Activated CD4-positive, alpha-beta T cell treated with anti-CD3 and anti-CD28 coated beads, Interleukin-2, Interleukin-6, amounts not matched to agents 100 ng/mL and 50 ng/mL, durations not matched to agents 16 hours and 8 hours (primary cell): ENCODE results near the gene GBA2.

ENCODE experiments used
- DNase-seq: peaks from one replicate; pipeline ENCODE4 v3.0.0-alpha.2; 2020

GBA2 gene

DNA sequence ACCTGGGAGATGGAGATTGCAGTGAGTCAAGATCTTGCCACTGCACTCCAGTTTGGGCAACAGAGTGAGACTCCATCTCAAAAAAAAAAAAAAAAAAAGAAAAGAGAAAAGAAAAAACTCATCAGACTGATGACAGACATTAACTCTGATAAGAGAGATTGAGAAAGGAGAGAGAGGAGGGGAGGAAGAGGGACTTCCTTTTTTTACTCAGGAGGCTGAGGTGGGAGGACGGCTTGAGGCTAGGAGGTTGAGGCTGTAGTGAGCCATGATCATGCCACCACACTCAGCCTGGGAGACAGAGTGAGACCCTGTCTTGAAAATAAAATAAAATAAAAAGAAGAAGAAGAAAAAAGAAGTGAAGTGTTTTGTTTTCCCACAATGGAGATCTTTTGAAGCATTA, 14.8 kb upstream of the GBA2 start:
- DNase-seq = no peak

DNA sequence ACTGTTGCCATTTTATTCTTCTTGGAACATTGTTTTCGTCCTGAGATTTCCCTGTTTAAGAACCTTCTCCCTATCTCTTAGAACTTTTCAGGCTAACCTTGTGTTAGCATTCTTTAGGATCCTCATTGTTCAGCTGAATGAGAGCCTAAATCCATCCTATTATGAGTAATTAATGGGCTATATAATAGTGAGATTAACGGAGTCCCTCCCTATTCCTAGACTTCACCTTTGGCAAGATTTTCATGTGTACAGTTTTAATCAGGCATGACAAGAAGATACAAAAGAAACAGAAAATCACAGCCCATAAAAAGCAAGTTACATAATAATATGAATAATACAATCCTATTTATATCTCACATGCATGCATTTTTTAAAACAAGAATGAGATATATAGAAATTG, 14.2 kb upstream of the GBA2 start:
- no peak for DNase-seq

DNA sequence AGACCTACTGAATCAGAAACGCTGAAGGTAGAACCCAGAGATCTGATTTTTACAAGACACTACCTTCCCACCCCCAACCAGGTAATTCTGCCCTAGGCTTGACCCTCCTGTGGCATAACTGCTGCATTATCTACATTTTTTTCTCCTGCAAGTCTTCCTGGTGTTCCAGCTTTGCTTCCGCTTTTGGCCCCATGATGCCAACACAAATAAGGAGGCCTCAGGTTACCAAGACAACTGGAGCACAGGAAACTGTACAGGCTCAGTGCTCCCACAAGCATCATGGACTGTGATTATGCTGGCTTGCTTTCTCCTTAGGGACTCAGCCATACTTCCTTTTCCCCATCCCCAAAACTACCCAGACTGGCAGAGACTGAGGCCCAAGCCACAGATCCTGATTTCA, 11.6 kb upstream of the GBA2 start:
- DNase-seq = no peak

DNA sequence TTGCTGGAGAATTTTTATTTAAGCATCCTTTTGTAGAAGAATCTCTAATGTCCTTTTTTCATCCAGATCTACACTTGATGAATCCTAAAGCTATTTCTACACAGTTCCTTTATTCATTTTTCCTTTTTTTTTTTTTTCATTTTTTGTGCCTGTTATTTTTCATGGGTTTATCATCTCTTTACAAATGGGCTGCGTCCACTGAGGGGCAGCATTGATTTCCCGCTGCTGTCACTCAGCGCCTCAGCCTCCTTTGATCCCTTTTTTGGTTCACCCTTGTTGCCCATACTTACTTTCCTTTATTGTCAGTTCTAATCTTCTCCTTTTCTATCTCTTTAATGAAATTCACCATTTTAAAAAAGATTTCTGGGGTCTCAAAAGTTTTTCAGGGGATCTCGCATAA, 10.8 kb upstream of the GBA2 start:
- DNase-seq = no peak

DNA sequence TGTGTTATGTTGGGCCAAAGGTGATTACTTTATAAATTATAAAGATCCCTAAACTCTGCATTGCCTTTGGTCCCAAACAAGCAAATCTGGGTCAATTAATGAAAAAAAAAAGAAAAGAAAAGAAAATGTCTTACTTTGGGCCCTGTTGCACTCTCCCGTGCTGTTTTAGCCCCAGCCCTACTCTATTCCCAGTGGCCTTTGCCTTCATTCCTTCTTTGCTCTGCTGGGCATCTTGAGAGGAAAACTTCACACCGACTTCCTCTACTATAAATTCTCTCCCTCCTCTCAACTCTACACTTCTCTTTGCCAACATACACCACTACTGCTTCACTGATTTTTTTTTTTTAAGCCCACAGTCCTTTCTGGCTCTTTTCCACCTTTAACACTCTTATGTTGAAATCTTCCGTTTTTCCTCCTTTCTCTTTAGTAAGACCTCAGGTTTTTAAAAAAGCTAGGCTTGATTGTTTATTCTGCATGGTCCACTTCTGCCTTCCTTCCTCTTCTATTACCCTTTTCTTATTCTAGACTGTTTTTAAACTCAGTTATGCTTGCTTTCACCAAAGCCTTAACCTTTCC, 9.5 kb upstream of the GBA2 start:
- DNase-seq = no peak

DNA sequence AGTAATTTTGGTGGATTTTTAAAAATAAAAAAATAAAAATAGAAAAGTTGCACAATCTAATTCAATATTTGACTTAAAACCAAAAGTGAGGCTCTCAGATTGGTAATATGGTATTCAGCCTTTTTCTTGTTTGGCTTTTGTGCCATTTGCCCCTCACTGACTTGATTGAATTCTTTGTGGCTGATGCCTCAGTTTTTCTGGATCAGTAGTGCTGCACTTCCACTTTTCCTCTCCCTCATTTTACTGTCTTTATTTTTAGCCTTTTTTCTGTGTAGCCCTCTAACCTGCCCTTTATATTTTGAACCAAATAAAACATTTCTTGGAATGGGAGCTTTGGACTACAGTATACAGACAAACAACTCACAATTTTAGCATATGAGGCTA, 8.9 kb upstream of the GBA2 start:
- no peak for DNase-seq

DNA sequence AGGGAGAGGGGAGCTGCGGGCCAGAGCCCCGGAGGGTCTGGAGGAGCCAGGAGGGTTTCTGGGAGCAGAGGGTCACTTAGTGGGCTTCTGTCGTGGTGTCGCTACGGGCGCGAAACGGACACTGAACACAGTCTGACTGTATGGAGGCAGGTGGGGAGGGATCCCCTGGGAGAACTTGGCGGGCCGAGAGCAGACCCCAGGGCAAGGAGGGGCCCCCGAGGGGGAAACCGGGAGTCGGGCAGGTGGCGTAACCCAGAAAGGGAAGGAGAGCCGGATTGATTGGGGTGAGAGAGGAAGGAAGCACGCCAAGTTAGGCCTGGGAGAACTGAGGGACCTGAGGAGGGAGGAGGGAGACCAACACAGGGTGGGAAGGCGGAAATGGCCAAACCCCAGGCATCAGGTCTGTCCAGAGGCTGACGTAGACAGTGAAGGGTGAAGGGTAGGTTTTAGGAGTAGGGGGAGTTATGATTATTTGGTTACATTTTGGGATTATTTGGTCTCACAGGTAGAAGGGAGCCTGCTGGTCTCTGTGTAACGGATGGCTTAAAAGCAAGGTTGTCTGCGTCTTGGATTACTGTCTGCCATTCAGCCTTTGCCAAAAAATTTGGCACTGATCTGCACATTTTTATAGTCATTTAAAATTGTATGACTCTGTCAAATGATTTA, 8.3 kb upstream of the GBA2 start:
- peak; percentile 50 for DNase-seq

DNA sequence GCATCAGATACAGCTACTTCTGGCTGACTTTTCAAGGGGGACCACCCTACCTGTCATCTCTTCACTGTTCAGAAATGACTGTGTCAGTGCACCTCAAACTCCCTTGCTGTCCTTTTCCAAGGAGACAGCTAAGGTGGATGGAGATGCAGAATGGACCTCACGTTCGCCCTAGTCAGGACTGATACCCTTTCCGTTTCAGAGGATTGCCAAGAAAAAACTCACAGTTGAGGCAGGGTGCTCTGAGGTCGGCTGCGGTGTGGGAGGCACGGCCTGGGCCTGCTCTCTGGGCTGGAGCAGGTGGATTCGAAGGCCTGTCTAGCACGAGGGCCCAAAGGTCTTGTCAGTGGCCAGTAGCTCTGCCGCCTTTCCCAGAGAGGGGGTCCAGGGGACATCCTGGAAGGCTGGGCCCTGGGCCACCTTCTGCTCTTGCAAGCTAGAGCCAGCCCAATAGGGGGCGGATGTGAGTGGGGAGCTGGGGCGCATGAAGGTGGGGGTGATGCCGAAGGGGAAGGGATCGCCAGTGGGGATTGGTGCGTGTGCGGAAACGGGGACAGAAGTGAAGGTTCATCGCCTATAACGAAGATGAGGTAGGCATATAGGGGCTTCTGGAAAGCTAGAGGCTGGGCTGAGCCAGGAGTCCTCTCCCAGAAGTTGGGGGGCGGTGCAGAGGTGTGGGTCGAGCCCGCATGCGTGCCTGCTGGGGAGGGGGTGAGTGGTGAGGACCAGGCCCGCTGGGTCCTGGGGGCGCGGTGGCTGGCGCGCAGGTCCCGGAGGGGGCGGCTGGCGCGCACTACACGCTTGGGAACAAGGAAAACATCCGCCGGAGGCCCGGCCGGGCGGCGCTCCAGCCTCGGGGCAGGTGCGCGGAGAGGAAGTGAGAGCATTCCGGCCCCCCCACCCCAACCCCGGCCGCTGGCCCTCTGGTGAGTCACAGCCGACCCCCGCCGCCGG, 7.5 kb upstream of the GBA2 start:
- DNase-seq = peak; percentile 90

DNA sequence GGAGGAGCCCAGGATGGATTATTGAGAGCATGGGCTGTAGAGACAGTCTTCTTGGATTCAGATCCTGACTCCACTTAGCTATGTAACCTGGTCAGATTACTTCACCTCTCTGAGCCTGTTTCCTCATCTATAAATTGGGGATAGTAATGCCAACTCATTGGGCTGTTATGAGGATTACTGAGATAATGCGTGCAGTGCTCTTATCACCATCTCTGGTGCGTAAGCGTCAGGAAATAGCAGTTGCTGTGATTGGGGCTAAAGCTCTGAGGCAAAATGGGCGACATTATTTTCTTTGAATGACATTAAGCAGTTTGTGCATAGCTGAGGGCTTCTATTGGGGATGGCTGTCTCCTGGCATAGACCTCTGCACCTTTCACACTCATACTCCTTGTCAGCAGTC, 6.0 kb upstream of the GBA2 start:
- no peak for DNase-seq

DNA sequence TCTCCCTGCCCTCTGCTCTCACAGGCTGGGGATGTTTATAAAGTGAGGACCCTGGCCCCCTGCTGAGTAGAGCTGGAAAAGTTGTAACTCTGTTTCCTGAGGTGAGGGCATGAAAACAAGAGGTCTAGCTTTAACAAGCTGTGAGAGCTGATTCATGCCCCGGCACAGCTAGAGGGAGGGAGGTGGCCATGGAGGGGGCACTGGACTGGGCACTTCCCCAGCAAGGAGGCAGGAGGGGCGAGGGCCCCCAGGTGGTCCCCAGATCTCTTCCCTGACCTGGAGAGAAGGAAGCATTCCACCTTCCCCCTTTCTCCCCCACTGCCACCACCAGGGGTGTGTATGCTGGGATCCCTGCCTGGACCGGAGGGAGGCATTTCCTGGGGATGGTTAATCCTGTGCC, 5.2 kb upstream of the GBA2 start, which contains the start of gene MSMP:
MSMP (minus strand) TSS at position 13 of the 400 bp plus-strand sequence. CDS start 147 bp downstream, outside the sequence.
- no peak for DNase-seq

DNA sequence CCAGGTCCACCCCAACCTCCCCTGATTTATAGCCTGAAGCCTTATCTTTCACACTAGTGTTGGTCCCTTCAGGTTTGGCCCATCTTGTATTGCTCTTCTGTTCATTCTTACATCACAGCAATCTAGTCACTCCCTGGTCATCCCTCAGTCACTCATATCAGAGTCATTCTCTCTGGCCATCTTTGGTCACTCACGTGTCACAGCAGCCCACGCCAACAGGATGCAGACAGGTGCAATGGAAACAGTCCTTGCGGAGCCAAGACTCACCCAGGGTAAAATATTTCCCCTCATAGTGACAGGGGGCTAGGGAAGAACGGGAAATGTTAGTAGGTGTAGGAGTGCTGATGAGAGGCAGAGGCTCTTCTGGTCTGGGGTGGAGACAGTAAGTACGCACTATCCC, 4.4 kb upstream of the GBA2 start:
- no peak for DNase-seq

DNA sequence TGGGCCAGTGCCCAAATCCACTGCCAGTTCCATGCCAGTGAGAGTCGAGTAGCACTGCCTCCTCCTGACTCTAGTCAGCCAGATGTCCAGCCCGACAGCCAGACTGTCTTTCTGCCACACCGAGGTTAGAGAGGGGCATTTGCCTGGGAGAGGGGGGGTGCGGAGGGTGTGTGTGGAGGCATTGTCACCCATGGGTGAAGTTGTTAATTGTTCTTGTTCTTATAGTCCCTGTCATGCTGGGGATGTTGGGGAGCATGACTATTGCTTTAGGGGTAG, 1.2 kb upstream of the GBA2 start:
- DNase-seq = no peak

DNA sequence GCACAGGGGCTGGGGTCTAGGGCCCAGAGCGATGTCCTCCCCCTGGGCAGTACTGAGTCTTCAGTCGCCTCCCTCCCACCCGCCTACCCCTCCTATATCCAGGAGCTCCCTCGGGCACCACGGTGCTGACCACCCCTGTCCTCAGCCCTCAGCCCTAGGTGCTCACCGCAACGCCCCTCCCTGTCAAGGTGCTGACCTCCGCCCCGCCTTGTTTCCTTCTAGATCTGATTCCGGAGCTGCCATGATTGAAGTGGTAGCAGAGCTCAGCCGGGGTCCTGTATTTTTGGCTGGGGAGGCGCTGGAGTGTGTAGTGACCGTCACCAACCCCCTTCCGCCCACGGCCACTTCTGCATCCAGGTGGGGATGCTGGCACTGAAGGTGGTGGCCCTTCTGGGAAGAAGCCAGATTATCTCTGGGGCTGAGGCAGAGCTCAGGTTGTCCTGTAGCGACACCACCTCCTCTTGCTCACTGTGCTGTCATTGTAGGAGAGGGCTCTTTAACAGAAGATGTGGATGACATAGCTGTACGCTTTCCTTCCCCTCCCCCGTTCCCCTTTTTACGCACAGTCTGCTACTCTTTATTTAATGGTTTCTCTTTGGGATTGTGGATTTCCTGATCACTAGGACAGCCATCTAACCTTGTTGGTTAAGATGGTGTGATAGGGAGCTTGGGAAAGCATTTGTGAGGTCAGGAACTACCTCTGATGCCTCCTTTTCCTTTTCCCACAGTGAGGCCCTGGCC, 657 bp upstream of the GBA2 start:
- peak; percentile 50 for DNase-seq

DNA sequence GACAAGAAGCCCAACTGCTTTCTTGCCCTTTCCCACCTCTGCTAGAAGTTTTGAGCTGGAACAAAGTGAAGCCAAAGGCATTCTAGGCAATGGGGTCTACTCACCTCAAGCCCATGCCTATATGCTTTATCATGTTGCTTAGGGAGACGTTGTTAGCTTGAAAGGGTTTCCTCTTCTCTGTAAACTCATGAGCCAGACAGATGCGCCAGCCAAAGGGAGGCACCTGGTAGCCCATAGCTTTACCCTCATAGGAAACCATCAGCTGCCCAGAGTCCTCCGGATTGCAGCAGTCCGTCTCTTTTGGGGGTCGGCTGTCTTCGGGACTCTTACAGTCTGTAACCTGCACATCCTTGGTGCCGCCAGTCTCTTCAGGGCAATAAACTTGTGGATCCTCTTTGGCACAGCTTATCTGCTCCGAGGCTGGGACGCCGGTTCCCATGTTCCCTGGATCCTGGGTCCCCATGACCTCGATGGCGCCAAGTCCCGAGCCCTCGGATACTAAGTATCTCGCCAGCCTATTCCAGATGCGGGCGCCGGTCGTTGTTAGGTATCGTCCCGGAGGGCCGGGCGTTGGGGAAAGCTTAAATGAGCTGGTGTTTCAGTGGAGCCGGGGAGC, 678 bp downstream of the GBA2 start:
- no peak for DNase-seq

DNA sequence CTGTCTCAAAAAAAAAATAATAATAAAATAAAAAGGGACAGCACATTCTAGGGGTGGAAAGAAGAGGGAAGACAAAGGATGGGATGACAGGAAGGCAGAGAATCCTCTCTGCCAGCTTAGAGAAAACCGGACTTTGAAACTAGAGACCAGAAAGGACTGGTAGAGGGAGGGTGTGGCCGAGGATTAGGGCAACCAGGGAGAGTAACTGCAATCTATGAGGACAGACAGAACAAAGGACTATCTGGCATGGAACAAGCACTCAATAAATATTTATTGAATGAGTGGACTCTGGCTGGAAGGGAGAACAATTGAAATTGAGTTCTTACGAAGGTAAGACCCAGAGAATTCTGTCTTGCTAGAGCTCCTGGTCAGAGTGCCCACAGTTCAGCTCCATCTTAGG, 2.4 kb downstream of the GBA2 start:
- no peak for DNase-seq

DNA sequence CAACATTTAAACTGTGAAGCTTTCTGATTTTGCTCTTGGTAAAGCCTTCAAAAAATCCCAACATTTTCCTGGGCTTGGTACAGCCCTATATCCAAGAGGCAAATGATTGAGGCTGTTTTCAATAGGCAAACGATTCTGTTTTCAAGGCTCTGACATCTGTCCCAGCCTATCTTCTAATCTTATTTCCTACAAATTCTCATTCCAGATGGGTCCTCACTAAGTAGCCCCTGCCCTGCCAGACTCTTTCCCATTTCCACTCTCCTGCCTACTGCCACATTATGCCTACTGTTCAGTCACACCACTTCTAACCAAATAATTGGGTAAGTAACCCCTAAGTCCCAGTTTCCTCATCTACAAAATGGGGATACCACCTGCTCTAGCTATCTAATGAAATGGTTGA, 3.5 kb downstream of the GBA2 start:
- no peak for DNase-seq

DNA sequence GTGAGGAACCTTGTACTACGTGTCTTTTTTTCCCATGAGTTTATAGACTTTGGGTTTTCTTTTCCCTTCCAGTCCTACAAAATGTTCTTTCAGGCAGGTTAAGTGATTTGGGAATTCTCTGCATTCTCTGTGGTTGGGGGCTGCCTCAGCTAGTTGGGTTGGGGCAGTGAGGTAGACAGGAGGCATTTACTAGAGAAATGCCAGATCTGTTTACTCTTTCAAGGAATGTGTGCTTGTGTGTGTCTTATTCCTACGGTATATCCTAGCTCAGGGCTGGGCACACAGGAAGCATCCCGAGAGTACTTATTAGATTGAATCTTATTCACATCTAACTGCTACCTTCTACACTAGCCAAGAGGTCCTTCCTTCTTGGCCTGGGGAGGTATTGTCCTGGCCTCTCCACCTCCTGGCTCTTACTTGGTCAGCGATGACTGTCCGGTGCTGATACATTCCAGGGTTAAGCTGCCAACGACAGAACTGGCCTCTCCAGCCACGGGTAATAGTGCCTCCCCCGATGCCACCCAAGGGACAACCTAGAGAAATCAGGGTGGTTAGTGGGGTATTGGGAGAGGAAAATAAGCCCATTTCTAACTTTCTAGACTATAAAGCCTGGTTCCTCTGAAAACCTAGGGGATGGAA, 5.0 kb downstream of the GBA2 start:
- DNase-seq = no peak

DNA sequence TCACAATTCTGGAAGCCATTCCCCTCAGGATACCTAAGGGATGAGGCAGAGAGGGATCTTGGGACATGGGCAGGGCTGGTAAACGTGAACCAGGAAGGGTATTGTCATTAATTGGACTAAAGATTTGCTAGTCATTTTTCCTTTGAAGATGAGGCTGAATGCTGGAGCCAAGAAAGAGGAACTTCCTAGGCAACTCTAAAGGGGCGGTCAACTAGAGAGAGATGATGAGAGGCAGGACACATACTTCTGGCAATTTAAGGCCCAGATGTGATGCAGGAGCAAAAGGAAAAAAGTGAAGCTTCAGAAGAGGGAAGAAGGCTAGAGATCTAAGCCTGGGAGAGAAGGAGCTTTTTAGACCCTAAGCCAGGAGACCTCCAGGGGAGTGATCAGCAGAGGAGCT, 5.6 kb downstream of the GBA2 start:
- no peak for DNase-seq

DNA sequence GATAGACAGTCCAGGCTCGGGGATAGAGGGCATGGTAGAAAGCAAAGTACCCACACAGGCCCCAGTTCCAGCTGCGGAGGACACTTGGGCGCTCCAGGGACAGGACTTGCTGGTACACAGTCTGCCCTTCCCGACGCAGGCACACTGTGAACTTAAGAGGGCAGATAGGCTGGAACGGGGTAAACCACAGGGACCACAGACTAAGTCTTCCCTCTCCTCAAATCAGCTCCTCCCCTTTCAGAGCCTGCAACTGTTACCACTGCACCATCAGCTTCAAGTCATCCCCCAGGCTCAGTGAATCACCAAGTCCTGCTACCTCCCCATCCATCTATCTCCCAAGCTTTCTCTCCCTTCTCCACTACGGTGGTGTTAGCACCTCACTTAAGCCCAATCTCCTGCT, 7.3 kb downstream of the GBA2 start:
- DNase-seq = no peak

DNA sequence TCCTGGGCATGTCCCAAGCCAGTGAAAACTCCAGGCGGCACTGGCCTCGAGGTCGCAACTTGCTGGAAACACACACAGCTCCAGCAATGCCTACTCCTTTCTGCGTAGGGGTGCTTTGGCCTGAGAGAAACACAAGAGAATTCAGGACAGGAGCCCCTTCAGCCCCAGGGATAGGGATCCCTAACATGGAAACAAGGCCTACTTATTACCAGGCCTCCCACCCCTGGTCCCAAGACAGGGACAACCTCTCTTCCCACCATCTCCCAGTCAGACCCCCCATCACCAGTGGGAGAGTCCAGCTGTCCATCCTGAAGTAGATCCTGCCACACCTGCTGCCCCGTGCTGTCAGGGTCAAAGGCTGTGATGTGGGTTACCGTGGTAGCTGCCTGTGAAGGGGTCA, 8.8 kb downstream of the GBA2 start:
- no peak for DNase-seq

DNA sequence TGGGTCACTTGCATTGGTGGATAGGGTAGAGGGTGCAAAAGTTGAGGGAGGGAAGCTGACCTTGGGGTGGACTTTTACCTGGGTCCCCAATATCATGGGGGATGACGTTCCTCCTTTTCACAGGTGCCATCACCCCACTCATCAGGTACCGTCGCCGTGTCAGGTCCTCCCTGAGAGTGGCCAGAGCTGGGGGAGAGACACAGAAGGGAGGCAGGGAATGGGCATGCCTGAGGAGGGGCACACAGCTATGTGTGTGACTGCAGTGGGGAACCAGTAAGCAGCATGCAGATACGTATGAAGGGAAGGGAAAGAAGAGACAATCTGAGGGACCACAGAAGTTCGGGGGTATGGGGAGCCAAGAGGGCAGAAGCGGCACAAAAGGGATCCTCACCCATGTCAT, 10.1 kb downstream of the GBA2 start:
- DNase-seq = no peak

DNA sequence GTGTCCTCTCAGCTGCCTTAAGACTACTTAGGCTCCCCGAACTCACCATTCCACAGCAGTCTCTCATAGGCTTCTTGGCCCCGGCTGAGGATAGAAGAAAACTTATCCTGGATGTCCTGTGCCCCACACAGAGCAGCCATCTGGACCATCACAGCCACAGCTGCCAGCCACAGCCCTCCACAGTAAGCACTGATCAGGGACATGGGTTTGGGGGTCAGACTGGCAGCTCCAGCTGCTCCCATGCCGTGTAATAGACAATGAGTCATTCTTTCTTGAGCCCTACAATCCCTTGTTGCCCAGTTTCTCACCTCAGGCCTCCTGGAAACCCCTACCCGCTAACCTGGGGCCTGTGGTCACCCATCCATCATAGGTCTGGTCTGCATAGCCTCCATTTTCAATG, 10.8 kb downstream of the GBA2 start:
- no peak for DNase-seq

DNA sequence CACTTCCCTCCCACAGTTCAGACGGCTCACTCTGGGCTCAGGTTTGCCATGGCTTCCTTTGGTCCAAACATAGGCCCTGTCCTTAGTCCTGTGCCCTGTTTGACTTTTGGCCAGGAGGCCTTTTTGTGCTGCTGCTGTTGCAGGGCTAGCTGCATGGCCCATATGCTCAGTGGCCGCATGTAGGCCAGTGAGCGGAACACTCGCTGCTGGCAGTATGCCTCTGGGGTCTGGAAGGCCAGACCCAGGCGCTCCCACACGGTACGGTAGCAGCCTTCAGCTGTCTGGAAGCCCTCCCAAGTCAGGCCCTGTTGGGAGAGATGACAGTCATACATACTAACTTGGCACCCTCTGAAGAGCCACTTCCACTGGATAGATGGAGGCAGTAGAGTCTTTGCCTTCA, 11.9 kb downstream of the GBA2 start:
- no peak for DNase-seq
